Astrocyte of the cerebellum (primary cell): ENCODE data around the gene CHRNA4.

ENCODE experiments used
- DNase-seq: peaks from one replicate; pipeline ENCODE4 v3.0.0-alpha.2; 2011; ENCODE audit warnings: low read depth
- H3K4me3 ChIP-seq: 2 replicates; pipeline ENCODE4 v1.5.1; 2011; ENCODE audit warnings: mild to moderate bottlenecking, low read depth, low read length, moderate library complexity
- in situ Hi-C: cut with HindIII; loops from 2 replicates; pipeline ENCODE4 v1.10.0; 2017; ENCODE audit warnings: low sequenced_read_pairs
- TF ChIP-seq, protein P1 (sequence below): IDR thresholded peaks from 2 replicates; pipeline ENCODE4 v1.5.1; 2012; ENCODE audit warnings: low read length, low read depth, moderate library complexity, mild to moderate bottlenecking; ENCODE audit errors: missing control alignments

The CHRNA4 gene

GRCh38 chr20:63330084-63330760, 30.9 kb downstream of the CHRNA4 start:
- in situ Hi-C loops, result no loop called here
- no peak overlapping the region for H3K4me3 ChIP-seq
- TF ChIP-seq, protein P1, sequence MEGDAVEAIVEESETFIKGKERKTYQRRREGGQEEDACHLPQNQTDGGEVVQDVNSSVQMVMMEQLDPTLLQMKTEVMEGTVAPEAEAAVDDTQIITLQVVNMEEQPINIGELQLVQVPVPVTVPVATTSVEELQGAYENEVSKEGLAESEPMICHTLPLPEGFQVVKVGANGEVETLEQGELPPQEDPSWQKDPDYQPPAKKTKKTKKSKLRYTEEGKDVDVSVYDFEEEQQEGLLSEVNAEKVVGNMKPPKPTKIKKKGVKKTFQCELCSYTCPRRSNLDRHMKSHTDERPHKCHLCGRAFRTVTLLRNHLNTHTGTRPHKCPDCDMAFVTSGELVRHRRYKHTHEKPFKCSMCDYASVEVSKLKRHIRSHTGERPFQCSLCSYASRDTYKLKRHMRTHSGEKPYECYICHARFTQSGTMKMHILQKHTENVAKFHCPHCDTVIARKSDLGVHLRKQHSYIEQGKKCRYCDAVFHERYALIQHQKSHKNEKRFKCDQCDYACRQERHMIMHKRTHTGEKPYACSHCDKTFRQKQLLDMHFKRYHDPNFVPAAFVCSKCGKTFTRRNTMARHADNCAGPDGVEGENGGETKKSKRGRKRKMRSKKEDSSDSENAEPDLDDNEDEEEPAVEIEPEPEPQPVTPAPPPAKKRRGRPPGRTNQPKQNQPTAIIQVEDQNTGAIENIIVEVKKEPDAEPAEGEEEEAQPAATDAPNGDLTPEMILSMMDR, result no peak

DNA sequence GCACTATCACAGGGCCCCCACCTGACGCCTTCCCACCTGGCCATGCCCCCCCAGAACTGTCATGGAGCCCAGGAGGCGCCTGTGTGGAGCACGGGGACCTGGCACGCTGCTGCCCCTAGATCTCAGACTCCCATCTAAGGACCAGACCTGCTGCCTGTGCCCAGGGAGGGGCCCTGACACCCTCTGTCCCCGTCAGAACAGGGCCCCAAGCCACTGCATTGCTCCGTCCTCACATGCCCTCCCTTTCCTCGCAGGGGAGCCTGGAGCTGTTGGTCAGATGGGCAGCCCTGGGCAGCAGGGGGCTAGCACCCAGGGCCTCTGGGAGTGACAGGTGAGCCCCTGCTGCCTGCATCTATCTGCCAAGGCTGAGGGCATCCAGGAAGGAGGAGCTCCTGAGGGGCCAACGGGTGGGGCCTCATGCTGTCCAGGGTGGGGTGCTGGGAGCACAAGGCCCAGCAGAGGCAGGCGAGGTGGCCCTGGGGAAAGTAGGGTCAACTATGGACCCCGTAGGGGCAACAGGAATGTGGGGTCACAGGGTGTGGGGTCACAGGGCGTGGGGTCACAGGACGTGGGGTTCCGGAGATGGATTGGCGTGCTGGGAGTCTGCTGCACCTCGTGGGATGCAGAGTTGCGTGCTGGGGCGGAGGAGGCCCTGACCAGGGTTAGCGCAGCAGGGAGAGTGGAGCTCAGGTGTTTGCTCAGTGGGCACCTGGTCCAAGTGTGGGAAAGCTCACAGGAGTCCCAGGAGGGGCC, 31.6 kb downstream of the CHRNA4 start:
- no peak for DNase-seq
- no peak overlapping the region for H3K4me3 ChIP-seq
- in situ Hi-C loops, result no loop called here
- TF ChIP-seq, protein P1, result no peak

More at GRCh38 chr20:63330084-63330760, 30.9 kb downstream of the CHRNA4 start:
- no peak for DNase-seq

DNA sequence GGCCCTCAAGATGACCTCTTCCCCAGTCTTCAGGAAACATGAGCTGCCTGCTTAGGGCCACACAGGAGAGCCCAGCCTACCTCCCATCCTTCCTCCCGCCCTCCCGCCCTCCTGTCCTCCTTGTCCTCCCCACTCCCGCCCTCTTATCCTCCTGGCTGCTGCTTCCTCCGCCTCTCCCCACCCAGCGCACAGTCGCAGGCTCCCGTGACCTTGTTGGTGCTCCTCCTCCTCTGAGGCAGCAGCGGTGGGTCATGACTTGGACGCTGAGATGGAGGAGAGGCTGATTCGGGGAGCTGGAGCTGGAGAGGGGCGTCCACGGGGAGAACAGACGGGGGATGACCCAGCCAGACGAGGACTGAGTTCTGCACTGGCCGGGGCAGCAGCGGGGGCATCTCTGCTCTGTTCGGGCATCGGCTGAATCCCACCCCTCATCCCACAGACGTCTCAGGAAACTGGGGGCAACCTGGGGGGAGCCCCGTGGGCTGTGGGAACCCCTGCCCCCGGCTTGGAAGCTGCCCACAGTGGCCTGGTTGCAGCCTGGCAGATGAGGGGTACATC, 32.4 kb downstream of the CHRNA4 start:
- no peak for DNase-seq
- TF ChIP-seq, protein P1, result no peak
- in situ Hi-C loops, result no loop called here
- H3K4me3 ChIP-seq, result no peak overlapping the region

GRCh38 chr20:63328026-63328700, 33.0 kb downstream of the CHRNA4 start:
- TF ChIP-seq, protein P1, result no peak

GRCh38 chr20:63327231-63327745, 33.9 kb downstream of the CHRNA4 start:
- DNase-seq, result no peak
- H3K4me3 ChIP-seq, result no peak overlapping the region
- TF ChIP-seq, protein P1, result no peak
- in situ Hi-C loops, result no loop called here

More at GRCh38 chr20:63328026-63328700, 33.0 kb downstream of the CHRNA4 start:
- no peak overlapping the region for H3K4me3 ChIP-seq
- no peak for DNase-seq
- in situ Hi-C loops, result no loop called here
